Measurements from ENCODE around the gene HECTD2.

DNA sequence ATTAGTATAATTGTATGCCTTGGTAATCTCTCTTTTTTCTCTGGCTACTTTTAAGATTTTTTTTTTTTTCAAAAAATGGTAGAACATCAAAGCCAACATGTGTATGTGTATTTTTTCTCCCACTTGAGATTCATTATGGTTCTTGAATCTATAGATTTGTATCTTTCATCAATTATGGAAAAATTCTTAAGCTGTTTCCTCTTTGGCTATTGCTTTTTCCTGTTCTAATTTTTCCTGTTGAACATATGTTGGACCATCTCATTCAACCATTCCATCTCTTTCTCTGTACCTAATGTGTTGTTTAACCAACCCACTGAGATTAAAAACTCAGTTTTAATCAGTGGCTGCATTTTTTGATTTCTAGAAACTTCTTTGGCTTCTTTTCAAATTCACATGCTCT lies 107.2 kb downstream of the HECTD2 start:
- no peak for TF ChIP-seq POLR2AphosphoS5 (IDR thresholded peaks at IDR 0.05; ENCODE audit: borderline replicate concordance, low read depth, low read length)
- no peak for TF ChIP-seq EZH2 (IDR thresholded peaks at IDR 0.05)
- TF ChIP-seq FOXP2 (optimal IDR thresholded peaks at IDR 0.05; ENCODE audit: control extremely low read depth, extremely low read length, insufficient read depth) = no peak
